Effector CD4-positive, alpha-beta T cell (primary cell): ENCODE data around the gene KRT16.
"Not testable (repeated sequence)": the region's sequence is repeated elsewhere in the genome, so short reads cannot be mapped to it uniquely, and the experiment has no call there.

ENCODE experiments used
- DNase-seq: peaks from one replicate; pipeline ENCODE4 v3.0.0-alpha.2; 2020

KRT16 gene

GRCh38 chr17:41647038-41647813, 34.7 kb upstream of the KRT16 start:
- no peak for DNase-seq

GRCh38 chr17:41642252-41643156, 29.9 kb upstream of the KRT16 start:
- DNase-seq = no peak

DNA sequence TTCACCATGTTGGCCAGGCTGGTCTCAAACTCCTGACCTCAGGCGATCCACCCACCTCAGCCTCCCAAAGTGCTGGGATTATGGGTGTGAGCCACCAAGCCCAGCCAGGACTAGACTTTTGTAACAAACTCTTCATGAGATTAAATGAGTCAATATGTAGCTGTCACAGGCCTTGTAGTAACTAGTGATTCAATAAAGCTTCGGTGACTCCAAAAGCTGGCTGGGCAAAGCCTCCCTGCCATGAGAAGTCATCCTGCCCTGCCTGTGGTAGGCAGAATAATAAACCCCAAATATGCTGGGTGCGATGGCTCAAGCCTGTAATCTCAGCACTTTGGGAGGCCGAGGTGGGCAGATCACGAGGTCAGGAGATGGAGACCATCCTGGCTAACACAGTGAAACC, 28.0 kb upstream of the KRT16 start:
- not testable (repeated sequence) for DNase-seq

DNA sequence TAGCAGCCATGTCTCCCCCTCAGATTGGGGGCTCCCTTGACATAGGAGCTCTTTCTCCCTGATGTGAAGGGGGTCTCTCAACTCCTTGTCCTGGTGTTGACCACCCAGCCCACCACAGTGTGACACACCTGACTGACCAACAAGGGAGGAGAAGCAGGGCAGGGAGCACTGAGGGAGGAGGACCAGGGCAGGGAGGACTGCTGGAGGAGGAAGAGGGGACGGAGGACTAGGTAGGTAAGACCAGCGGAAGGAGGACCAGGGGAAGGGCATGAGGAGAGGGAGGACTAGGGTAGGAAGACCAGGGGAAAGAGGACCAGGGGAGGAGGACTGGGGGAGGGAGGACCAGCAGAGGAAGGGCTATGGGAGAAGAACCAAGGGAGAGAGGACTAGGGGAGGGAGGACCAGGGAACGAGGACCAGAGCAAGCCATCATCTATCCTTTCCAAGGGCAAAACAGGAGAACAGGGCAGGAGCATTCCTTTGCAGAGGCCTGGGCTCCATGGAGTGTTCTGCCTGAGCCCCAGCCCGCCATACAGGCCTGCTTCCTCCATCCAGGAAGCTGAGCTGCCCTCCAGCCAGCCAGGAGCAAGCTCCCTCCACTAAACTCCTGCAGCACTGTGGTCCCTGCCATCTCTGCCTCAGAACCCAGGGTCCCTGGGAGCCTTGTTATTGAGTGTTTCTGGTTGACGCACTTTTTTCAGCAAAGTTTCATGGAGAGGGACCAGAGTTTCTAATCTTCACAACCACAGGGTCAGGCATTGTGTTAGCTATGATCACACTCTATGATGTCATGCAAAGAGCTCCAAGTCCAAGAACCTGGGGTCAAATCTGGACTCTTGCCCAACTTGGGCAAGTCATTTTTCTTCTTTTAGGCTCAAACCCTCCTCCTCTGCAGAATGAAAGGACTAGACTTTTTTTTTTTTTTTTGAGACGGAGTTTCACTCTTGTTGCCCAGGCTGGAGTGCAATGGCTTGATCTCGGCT, 27.2 kb upstream of the KRT16 start:
- no peak for DNase-seq

DNA sequence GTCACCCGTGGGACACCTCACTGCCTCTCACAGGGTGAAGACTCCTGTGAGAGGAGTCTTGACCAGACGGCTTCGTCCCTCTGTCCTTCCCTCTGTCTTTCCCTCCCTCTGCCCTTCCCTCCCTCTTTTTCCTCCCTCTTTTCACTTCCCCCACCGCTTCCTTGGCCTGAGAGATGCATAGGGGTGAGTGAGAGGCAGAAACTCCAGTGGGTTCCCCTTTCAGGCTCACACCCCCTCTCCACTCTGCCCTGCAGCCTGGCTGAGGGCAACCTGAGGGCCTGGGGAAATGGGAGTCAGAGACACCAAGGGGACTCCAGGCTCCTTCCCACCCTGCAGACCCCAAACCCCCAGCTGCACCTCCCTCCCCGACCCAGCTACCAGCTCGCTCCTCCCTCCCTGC, 26.4 kb upstream of the KRT16 start:
- DNase-seq = no peak

DNA sequence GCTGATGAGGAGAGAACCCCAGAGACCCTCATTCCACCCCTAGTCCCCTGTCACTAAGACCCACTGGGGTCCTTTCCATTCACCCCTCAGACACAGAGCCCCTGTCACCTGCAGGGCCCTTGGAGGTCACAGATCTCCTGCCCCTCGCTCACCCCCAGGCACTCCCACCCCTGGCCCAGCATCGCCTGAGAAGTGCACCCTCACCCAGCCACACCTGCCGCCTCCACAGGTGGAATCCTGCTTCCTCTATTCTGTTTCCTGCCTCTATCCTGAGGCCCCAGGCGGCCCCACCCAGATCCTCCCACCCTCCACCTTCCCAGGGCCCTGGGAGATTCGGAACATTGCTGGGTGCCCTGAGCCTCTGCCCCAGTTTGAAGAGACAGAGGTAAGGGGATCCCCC, 25.6 kb upstream of the KRT16 start:
- no peak for DNase-seq

DNA sequence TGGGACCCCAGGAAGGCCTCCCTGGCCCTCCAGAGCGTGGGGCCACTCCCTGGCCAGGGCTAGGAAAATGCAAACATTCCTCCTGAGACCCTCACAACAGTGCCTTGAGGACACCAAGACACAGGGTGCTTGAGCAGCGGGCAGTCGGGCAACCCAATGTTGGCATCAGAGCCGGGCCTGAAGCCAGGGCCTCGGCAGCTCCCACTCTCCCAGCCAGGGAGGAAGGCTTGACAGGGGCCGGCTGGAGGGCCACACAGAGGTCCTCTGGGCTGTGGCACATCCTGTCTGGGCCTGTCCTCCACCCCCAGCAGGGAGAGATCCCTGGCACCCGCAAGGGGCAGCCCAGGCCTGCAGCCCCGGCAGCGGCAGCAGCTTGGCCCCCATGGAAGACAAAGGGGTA, 24.1 kb upstream of the KRT16 start:
- no peak for DNase-seq

DNA sequence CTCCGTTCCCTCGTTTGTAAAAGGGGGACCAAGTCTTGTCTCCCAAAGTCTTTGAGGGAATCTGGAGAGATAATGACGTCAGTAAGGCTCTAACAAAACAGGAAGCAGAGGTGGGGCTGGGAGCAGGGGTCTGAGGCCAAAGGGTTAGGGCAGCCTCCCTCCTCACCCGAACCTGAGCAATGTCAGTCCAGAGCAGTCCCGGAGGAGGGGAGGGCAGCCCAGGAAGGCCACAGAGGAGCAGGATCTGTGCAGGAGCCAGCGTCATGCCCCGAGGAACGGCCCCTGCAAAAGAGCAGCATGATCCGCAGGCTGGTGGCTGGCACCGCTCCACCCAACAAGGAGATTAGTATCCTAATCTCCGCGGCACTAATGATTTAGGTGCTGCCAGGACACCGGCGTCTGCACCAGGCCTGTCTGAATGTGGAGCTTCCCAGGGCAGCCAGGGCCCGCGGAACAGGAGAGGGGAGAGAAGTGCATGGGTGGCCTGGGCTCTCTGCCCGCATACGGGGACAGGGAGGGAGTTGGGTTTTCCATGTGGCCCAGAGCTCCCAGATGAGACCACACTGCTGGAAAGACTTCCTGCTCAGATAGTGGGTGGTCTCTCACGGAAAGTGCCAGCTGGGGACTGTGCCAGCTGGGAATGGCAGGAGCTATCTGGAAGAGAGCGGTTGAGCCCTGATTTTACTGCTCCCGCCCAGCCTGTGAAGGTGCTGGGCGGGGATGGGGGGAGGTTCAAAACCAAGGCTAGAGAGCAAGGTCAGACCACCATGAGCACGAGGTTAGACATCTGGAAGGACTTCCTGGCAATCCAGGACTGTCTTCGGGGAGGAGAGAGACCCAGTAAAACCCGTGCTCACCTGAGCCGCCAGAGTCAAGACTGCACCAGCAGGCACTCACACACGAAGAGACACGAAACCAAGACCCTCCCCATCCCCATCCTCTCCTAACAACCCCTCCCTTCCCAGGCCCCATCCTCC, 22.8 kb upstream of the KRT16 start:
- no peak for DNase-seq

- no peak for DNase-seq
These were observed 22.1 kb upstream of the KRT16 start for GRCh38 chr17:41634639-41635038.

DNA sequence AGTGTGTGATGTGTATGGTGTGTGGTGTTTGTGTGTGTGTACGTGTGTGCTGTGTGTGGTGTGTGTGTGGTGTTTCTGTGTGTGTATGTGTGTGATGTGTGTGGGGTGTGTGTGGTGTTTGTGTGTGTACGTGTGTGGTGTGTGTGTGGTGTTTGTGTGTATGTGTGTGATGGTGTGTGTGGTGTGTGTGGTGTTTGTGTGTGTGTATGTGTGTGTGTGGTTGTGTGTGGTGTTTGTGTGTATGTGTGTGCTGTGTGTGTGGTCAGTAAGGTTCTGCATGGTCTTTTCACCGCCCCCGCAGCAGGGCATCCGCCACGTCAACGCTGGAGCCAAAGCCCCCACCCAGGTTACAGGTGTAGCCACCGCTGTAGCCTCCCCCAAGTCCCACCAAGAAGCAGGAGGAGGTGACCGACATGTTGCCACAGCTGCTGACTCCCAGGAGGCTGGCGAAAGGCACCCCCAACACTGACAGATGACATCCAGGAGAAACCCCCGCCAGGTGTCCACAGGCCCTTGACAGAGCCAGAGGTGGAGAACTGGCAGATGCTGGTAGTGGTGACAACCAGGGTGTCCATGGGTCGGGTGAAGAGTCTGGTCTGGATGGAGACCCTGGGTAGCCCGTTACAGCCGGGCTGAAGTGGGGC, 21.1 kb upstream of the KRT16 start:
- no peak for DNase-seq

DNA sequence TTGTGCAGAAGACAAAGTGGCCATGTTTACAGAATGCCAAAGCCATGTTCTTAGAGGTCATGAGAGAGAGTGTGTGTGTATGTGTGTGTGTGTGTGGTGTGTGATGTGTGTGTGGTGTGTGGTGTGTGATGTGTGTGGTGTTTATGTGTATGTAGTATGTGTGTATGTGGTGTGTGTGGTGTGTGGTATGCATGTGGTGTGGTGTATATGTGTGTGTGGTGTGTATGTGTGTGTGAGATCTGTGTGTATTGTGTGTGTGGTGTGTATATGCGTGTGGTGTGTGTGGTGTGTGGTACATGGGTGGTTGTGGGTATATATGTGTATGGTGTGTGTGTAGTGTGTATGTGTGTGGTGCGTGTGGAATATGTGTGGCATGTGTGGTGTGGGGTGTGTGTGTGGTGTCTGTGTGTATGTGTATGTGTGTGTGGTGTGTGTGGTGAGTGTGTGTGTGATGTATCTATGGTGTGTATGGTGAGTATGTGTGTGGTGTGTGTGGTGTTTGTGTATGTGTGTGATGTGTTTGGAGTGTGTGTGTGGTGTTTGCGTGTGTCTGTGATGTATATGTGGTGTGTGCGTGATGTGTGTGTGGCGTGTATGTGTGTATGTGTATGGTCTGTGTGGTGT, 20.0 kb upstream of the KRT16 start:
- DNase-seq = no peak

- DNase-seq = no peak
These were observed 19.3 kb upstream of the KRT16 start for GRCh38 chr17:41631898-41632285.

DNA sequence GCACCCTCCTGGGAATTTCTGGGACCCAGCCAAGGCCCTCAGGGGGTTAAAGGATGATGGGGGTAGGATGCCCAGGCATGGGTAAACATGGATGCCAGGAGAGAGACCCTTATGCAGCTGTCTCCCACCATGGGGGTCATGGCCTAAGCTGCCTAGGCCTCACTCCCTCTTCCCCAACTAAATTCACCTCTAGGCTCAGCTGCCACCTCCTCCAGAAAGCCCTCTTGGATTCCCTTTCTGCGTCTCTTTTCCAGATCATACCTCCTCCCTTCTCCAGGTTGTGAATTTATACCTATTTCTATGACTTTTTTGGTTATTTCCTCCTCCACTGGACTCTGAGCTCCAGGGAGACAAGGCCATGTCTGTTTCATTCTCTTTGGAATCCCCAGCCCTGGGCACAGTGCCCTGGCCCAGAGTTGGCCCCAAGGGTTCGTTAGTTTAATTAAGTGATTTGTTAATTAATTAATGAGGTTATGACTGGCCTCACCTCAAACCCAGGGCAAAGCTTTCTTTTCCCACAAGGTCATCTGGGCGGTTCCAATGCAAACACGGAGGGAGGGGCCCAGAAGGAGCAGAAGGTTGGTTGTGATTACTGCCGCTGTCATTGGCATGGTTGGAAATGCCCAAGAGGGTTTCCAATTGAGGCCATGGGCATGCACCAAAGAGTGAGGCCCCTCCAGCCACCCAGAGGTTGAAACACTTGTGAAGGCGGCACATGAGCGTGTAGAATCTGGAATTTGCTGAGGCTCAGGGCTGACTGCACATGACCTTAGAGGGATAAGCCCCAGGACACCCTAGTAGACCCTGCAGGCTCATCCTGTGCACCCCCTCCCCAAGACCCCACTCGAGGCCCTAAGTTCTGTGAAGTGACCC, 18.7 kb upstream of the KRT16 start:
- no peak for DNase-seq

- no peak for DNase-seq
These were observed 17.5 kb upstream of the KRT16 start for GRCh38 chr17:41629826-41630670.

- DNase-seq = no peak
These were observed 16.7 kb upstream of the KRT16 start for GRCh38 chr17:41629316-41629715.

DNA sequence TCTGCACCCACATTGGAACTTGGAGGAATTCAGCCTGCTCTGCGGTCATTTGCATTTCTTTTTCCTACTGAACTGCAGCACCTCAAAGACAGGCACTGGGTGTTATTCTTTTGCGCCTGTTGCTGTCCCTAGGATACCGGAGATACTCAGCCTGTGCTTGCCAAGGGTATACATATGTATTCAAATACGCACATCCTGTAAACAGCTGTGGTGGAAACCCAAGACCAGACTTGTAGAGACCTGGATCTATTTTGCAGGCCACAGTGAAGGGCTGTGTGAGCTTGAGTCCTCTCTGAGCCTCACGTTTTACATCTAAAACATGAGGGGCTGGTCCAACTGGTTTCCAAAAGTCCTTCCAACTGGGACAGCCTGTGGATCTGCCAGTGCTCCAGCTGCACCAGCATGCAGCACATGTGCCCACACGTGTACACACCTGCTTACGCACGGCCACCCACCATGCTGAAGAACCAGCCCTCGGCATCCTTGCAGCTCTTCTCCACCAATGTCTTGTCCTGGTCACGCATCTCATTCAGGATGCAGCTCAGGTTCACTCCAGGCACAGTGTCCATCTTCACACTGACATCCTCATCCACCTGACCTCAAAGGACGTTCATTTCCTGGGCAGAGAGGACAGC, 16.2 kb upstream of the KRT16 start:
- DNase-seq = not testable (repeated sequence)

DNA sequence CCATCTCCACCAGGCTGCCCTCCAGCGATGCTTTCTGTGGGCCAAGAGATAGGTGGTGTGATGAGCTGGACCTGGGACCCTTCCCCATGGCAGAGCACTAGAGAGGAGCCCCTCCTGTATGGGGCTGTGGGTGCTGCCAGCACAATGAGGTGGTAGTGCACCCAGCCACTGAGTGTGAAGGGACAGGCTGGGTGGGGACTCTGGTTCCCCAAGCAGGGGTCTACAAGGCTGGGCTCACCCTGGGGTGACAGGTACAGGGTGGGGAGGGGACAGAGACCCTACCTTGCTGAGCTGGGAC, 15.5 kb upstream of the KRT16 start:
- DNase-seq = not testable (repeated sequence)
